ENCODE results near the gene HIPK2.
A peak's percentile ranks its signal among the peaks of the same experiment; 100 is the strongest.

Gene HIPK2

DNA sequence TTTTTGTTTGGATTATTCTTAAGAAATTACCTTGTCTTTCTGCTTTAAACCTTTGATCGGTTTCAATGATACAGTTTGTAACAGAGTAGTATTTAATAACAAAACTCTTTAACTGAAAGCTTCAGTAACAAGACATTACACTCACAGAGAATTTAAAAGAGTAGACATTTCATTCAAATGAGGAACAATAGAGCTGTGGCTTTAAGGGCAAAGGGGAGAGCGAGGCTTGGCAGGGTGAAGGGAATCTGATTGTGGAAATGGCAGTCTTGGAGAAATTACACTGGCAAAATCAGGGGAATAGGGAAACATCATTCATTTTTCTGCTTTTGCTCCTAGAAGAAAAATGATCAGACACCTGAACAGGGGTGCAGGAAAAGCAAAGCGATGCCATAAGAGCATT, 5.1 kb upstream of the HIPK2 start:
- DNase-seq: no peak

DNA sequence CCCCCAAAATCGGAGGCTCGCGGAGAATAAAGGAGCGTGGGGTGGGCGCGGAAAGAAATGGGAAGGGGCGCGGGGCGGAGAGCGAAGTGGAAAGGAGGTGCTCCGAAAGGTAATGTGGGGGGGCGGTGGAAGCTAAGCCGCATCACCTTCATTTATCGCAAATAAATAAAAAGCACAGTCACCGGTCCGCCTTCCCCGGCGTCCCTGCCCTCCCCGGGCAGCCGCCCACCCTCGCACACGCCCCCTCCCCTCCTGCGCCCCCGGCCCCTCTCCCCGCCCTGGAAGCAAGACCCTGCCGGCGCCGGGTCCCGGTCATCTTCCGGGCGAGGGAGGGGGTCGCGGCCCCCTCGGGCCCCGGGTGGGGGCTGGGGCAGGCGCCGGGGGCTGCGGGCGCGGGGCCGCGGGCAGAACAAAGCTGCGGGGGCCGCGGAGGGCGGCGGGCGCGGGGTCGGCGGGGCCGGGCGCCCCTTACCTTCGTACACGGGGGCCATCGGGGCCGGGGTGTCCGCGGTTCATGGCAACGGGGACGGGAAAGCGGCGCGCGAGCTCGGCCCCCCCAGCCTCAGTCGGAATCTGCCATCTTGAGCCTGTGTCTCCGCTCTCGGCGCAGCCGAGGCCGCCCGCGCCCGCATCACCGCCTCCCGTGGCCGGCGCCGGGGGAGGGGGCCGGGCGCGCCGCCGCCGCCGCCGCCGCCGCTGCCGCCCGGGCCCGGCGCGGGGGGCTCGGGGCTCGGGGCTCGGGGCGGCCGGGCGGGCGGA, 486 bp downstream of the HIPK2 start:
- no peak for DNase-seq

DNA sequence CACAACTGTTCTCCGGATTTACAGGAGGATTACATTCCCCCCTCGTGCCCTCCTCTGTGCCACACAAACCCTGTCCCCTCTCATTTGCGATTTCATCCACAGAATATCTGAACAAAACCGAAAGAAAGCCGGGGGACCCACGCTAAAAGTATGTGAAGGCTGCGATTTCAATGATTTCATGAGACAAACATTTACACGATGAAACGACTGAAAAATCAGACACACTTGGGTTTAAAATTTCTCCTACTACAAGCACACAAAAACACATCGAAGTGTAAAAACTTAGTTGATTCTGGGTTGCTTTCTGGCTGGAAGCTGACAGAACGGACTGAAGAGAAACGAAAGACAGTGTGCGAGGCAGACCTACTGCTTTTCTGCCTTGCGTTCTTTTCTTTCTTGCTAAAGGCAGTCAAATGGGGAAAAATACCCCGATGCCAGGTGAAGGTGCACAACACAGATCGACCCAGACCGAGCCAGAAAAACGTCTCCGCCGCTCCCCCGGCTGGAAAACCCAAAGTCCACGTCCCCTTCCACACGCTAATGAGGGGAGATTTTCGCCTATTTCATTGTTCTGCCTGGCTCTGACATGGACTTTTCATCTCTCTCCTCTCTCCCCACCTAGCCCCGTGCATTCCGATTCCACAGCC, 1.2 kb downstream of the HIPK2 start:
- no peak for DNase-seq

DNA sequence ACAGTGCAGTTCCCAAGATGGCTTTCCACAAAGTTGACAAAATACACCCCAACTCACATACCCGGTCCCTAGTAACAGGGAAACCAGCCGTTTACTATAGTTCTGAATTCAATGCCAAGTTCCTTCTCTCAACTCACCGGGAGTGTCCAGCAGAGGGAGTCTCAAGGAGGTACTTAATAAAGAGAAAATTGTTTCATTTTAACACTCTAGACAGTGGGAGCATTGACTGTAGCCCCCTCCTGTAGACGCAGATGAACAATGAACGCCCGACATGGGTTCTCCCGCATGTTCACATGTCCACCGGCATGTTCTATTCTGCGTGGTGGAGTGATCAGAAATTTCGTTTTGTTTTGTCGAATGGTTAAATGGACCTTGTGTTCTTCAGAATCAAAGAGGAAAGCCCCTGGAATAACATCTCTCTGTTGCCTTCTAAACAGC, 1.9 kb downstream of the HIPK2 start:
- DNase-seq: peak; percentile 69

DNA sequence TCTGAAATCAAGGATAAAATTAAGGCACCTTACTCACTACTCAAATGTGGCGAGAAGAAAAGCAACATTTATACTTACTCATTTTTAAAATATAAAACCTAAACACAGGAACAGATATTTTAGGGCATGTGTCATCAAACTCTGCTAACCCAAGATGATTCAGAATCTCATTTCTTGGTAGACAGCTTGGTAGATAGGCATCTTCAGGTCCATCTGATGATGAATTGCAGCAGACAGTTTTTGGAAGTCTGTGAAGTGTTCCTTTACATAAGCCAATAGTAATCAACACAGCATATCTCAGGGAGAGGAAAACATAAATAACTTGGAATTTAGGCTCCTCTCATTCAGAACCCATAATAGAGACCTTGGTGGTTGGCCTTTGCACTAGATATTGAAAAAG, 3.4 kb downstream of the HIPK2 start:
- DNase-seq: no peak

DNA sequence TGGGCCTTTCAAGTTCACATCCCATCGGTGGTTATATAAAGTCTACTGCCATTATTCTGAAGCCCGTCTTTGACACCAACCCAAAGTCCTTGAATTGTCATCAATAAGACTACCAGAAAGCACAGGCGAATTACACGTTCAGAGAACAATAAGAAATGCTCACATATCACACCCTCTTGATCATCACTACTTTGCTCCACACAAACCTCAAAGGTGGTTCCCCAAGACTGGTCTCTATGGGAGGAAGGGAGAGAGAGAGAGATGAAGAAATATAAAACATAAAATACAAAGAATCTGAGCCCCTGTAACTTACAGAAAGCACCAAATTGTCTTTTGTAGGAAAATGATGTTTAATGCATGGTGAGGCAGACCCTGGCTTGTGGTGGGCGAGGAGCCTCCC, 4.4 kb downstream of the HIPK2 start:
- no peak for DNase-seq

DNA sequence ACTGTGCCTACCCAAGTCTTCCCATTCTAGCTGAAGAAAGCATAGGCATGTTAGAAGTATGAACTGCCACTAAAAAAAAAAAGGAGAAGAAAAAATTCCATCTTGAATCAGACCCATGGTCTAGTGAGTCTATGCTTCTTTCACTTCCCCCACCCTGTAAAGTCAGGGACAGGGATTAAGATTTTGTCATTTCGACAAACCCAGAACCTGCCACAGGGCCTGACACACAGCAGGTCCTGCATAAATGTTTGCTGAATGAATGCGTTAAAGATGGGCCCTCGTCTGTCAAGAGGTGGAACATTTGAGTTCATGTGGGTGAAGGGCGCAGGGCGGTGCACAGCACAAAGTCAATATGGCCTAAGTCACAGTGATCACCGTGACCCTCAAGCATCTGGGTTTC, 4.9 kb downstream of the HIPK2 start:
- no peak for DNase-seq

DNA sequence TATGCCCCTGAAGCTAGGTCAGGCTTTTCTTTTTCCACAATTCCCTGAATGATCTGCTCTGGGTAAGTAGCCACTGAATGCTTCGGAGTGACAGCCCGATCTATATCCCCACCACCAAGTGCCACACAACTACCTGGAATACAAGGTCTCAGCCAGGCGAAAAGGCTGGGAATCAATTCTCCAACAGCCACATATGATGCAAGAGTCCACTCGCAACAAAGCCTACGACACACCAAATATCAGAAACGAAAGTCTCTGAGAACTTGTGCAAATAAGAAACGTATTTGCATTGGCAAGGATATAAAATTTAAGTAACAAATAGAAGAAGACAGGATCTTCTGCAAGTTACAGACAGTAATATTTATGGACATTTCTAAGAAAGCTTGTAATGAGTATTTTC, 5.7 kb downstream of the HIPK2 start:
- no peak for DNase-seq

DNA sequence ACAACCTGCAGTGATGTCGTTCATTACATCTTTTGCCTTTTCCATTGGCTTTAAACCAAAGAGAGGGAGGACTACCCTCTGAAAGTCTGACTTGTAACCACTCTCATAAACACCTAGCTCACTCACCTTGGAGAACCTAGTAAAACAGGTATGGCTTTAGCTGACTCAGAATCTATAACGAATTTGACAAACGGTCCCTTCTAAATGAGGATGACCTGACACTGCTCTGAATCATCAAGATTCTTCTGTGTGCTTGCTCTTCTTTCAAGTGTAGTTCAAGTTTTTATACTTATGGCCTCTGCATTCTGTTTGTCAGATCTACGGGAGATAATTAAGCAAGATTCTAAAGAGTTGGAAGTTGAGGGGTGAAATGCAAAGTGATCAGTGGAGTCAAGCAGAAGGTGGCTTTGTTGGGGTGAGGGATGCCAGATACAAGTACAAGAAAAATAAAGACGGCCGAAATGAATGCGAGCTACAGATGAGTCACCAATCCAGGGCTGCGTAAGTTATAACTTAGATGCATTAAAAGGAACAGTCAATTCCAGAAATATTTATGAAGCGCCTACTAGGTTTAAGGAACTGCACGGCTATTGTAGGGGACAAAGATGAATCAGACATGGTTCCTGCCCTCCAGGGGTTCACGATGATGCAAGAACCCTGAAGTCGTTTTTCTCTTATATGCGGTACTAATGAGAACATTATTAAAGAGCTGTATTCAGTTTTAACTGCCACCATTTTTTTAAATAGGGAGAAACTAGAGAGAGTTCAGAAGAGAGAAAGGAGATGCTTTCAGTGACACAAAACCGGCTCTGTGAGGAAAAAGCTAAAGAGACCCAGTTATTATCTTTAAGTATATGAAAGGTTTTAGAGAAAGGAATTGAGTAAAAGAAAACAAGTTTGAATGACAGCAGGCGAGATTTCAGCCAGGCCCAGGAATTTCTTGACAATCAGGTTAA, 6.5 kb downstream of the HIPK2 start:
- DNase-seq: no peak

DNA sequence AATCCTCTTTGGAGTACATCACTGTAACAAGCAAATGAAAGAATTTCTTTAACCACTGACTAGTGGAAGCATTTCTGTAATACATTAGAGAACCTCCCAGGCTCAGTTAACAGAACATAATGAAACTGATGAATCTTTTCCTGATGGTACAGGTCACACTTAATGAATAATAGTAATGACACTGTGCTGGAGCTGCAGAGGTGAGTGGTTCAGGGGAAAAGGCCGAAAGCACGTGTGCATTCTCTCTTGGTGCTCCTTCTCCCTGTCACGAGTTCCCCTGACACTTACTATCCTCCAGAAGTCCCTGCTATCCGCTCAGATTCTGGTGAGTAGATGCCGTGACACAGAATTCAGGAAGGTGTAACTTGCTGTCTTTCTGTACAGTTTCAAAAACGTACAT, 8.0 kb downstream of the HIPK2 start:
- no peak for DNase-seq

DNA sequence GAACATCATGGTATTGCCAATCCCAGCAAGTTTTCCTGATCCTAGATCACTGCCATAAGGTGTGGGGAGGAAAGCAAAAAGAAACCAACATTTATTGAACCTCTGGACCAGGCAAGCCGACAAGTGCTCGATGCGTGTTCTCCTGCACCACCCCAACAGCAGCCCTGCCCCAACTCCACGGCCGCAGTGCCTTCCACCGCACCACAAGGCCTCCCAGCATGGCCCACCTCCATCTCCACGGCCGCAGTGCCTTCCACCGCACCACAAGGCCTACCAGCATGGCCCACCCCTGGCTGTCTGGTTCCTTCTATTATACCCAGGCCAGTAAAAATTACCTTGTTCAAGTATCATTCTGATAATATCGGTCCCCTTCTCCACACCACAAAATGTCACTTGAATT, 8.7 kb downstream of the HIPK2 start:
- DNase-seq: no peak

DNA sequence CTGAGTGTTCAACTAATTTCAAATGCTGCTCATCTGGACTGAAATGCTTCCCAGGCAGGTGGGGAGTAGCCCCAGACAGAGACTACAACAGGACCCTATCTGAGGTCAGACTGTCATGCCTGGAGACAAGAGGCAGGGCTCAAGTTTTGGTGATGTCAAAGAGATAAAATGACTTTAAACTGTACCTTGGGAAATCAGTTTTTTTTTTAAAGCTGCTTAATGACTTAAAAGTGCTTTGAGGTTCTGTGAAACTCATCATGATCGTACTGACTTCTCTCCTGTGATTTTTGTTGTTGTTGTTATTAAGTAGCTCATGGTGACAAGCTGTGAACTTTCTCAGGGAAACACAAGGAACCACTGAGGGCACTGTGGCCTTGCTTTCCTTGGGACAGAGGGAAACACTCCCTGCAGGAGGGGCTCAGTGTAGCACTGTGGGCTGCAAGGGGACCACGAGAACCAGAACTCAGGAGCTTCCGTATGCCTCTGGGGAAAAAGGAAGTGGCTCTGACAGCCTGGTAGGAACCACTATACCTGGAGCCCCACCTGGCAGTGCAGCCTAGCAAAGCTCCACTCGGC, 9.5 kb downstream of the HIPK2 start:
- DNase-seq: no peak

DNA sequence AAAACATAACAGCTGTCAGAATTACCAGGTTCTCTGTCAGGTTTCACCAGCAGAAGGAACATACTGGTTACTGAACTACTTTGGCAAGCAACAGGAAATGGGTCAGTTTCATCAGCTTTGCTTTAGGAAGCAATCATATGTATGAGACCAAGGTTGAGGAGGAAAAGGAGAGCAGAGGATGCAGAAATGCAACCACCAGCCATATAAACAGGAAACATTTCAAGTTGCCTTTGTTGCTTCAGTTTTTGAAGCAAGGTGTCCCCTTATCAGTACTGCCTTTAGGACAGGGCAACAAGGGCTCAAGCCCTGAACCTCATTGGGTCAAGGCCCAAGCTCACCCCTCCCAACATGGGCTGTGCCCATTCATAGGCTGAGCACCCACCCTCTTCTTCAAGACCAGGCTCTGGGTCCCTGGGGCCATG, 10.2 kb downstream of the HIPK2 start:
- no peak for DNase-seq

DNA sequence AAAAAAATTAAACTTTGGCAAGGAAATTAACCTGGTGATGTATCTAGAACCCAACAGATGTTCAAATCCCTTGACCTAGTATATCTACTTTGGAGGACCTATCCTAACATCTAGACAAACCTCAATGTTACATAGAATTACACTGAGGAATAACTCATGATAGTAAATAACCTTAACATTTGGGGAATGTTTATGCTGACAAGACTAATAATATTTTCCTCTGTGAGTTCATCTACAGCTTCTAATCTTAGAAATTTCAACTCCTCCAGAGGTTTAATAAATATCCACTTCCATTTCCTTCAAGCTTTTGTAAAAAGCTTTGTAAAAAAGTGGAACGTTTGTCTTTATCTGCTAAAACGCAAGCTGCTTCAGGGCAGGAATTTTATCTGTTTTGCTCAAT, 12.7 kb downstream of the HIPK2 start:
- no peak for DNase-seq

DNA sequence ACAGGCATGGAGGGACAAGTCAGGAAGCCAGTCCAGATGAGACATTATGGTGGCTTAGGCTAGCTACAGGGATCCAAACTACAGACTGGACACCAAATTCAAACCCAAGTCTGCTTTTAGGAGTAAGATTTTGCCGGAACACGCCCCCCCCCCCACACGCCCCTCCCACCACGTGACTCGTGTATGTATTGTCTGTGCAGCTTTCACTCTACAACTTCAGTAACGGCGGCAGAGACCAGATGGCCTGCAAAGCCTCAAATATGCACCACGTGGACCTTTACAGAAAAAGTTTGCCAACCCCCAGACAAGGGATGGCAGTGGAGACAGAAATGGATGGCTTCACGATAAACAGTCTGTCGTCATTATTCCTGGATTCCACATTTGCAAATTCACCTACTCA, 14.5 kb downstream of the HIPK2 start:
- no peak for DNase-seq

DNA sequence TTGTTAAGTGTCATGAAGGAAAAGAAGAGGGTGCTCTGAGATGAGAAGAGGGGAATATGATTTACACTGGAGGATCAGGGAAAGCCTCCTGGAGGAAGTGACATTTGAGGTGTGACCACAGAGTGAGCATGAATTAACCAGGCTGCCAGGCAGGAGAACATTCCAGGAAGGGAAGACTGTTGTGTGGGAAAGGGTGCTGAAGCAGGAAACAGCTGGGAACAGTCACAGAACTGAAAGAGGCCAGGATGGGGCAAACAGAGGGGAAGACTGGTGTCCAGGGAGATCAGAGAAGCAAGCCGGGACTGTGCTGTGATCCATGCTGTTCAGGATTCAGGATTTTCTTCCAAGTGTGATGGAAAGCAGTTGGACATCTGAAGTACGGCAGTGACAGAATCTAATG, 14.9 kb downstream of the HIPK2 start:
- DNase-seq: no peak

DNA sequence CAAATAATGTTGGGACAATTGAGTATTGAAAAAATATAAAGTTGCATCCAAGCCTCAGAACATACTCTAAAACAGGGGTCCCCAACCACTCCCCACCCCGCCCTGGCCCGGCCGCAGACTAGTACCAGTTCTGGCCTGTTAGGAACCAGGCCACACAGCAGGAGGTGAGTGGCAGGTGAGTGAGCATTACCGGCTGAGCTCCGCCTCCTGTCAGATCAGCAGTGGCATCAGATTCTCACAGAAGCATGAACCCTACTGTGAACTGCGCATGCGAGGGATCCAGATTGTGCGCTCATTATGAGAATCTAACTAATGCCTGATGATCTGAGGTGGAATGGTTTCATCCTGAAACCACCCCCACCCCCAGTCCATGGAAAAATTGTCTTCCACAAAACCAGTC, 19.4 kb downstream of the HIPK2 start:
- DNase-seq: no peak

DNA sequence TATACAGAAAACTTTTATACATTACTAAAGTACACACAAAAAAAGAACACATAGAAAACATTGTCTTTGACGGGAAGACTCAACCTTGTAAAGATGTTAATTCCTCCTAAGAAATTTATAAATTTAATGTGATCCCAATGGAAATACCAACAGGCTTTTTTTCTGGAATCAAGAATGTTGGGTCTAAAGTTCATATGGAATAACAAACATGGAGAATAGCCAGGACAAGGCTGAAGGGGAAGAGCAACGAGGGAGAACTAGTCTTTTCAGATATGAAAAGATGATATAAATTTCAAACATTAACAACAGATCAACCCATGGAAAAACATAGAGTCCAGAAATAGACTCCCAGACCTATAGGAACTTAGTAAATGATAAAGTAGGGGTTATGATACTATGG, 19.8 kb downstream of the HIPK2 start:
- DNase-seq: no peak

DNA sequence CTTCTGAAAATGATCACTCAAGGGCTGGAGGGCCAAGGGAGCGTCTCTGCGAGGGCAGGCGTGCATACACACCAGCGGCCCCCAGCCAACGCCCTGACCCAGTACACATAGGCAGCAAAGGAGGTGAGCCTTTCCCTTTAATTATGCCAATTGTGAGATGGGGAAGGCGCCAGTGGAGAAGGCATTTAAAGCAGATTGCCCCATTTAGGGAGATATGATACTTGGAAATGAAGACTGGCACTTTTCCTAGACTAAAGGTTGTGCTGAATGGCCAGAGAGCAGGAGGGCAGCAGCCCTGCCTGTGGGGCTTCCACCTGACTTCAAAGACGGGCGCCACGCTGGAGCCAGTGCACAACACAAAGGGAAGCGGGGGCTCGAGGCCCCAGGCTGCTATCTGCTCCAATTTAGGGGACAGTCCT, 24.1 kb downstream of the HIPK2 start:
- DNase-seq: no peak

DNA sequence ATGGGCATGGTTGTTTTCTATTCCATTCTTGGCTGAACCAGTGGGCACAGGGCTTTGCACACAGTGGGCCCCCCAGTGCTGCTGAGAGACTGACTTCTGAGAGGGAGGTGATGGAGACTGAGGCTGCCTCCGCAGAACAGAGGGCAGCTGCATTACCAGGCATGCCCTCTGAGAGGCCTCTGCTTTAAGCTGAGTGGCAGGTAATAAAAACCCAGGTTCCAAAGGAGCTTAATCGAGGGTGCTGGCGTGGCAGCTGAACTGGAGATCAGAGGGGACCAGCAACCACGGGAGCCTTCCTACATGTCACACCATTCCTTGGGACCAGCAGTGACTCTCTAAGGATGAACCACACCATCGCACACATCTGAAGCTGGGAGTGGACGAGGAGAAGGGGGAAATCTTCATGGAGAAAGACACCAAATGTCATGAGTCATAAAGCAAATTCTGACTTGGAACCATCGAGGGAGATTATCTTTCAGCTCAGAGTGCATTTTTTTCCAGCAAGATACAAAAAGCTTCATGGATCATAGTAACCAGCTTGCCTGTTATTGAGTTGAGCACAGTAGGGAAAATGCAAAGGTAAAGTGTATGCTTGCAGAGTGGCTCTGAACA, 24.6 kb downstream of the HIPK2 start:
- DNase-seq: no peak

DNA sequence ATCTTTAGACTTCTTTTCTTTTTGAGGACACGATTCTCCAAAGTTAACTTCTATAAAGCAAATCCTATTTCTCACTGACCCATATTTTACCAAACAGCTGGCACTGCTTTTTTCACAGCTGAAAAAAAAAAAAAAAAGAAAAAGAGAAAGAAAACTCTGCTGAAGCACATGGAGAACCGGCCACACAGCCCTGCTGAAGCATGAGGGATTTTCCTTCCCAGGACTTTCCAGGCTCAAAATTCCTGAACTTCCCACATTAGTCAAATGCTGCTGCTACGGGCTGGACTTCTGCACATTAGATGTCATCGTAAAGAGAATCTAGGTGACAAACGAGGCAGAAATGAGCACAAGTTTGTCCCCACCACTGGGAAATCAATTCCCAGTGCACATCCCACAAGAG, 25.2 kb downstream of the HIPK2 start:
- no peak for DNase-seq

DNA sequence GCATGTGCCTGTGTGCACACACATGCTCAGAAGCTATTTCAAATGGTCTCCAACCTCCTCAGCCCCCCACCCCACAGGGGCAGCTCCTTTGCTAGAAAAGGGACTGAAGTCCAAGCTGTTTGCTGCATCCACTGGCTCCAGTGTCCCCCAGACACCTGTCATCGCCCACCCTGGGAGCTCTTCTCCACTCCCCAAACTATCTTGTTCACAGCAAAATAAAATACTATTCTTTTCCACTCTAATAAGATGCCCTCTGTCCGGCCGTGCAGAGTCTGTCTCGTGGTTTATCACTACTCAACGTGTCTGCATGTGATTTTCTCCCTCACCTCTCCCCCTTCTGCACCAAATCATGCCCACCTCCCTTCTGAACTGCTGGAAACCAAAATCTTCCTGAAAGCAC, 25.6 kb downstream of the HIPK2 start:
- DNase-seq: no peak

All from NCI-H1694 (cell line).